Left lung (tissue), 10 donors: Measurements from ENCODE around the gene MCU. TPM values are rescaled to one million over a fixed set of nuclear protein-coding genes. Genes with fewer than 3 reads are reported as not detected.

Experiments
- ATAC-seq: fragments of 200-7000 bp; cut with Tn5 transposase; one replicate; pipeline ENCODE4 v1.9.1; 2020; ENCODE audit warnings: moderate library complexity
- DNase-seq, 4 donors: peaks; one replicate each; pipeline ENCODE4 v3.0.0-alpha.2; 2013 to 2020
- H3K27ac ChIP-seq, 2 donors: fragments of 200-600 bp; sonication (generic) in 1 of 2; one replicate each; pipeline versions ENCODE4 v1.5.0 to v1.8.0; 2020 to 2021
- H3K27me3 ChIP-seq, 2 donors: fragments of 200-600 bp; sonication (generic) in 1 of 2; one replicate each; pipeline versions ENCODE4 v1.5.0 to v1.8.0; 2020 to 2021
- H3K36me3 ChIP-seq, 2 donors: fragments of 200-600 bp; sonication (generic) in 1 of 2; one replicate each; pipeline versions ENCODE4 v1.5.0 to v1.8.0; 2020 to 2021
- H3K4me1 ChIP-seq, 2 donors: fragments of 200-600 bp; one replicate each; pipeline ENCODE4 v1.8.0; 2021
- H3K4me3 ChIP-seq, 2 donors: fragments of 200-600 bp; sonication (generic) in 1 of 2; one replicate each; pipeline versions ENCODE4 v1.5.0 to v1.8.0; 2020 to 2021; ENCODE audit warnings: mild to moderate bottlenecking in 1 of 2
- H3K9me3 ChIP-seq, 2 donors: fragments of 200-600 bp; sonication (generic) in 1 of 2; one replicate each; pipeline versions ENCODE4 v1.5.0 to v1.8.0; 2020 to 2021
- intact Hi-C, 2 donors: fragments of 100-400 bp; cut with DNase I; formaldehyde crosslinking; loops; one replicate each; pipeline versions ENCODE4 v1.11.2 to v1.14.2; 2022
- polyA plus RNA-seq, 6 donors: library from polyadenylated mRNA; unstranded; fragments of 120-200 nt; gene quantifications; one replicate each; pipeline ENCODE4 v1.2.1, GENCODE V29; 2013; ENCODE audit not compliant: insufficient read length in 6 of 6
- total RNA-seq, 2 donors: library from RNA; stranded (reverse); fragmentation: NEBNext Ultra II Directional; extraction: Animal tissue kit (Norgen Biotek cat#: 25700); gene quantifications; one replicate each; pipeline ENCODE4 v1.2.1, GENCODE V29; 2021
- TF ChIP-seq, protein P1 (sequence below), 2 donors: fragments of 200-600 bp; sonication (generic) in 1 of 2; IDR thresholded peaks; one replicate each; pipeline versions ENCODE4 v1.5.0 to v1.8.0; 2021; ENCODE audit warnings: antibody characterized with exemption in 2 of 2
- donor health status: DM: no; HTN: yes; CAD: no.
- donor health status: DM: no; HTN: no; CAD: no.

MCU gene
- total and polyA plus RNA-seq, 8 donors = 29.4 to 48.8 (median 38.6) TPM

- Histone ChIP-seq H3K4me3 (no peak overlapping the region), H3K27ac (no peak overlapping the region), H3K36me3 (no peaks in the 10 kb centered on the region), H3K9me3 (peaks cover 0 to 11% of the 10 kb centered on the region in 2 donors), H3K27me3 (no peaks in the 10 kb centered on the region), H3K4me1 (no peaks in the 10 kb centered on the region)
- DNase-seq (no peak), ATAC-seq (no peak)
- intact Hi-C loops = no loop called here
- TF ChIP-seq, protein P1, sequence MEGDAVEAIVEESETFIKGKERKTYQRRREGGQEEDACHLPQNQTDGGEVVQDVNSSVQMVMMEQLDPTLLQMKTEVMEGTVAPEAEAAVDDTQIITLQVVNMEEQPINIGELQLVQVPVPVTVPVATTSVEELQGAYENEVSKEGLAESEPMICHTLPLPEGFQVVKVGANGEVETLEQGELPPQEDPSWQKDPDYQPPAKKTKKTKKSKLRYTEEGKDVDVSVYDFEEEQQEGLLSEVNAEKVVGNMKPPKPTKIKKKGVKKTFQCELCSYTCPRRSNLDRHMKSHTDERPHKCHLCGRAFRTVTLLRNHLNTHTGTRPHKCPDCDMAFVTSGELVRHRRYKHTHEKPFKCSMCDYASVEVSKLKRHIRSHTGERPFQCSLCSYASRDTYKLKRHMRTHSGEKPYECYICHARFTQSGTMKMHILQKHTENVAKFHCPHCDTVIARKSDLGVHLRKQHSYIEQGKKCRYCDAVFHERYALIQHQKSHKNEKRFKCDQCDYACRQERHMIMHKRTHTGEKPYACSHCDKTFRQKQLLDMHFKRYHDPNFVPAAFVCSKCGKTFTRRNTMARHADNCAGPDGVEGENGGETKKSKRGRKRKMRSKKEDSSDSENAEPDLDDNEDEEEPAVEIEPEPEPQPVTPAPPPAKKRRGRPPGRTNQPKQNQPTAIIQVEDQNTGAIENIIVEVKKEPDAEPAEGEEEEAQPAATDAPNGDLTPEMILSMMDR (IDR thresholded peaks at IDR 0.05) = no peak
Measured at GRCh38 chr10:72925951-72926465, 234.1 kb downstream of the MCU start.

DNA sequence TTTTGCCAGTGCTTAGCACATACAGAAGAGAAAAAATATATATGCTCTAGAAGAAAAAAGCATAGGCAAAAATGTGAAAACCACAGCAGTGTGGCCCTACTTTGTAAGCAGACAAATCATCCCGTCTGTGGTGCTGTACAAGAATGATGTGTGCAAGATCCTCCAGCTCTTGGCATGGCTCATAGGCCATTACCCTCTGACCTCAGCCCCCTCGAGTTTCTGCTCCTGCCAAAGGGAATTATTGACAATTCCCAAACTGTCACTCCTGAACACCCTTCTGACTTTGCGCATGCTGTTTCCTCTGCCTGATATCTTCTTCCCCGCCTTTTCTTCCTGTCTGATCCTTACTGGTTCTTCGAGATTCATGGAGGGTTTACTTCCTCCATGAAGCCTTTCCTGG lies 235.5 kb downstream of the MCU start:
- DNase-seq = no peak
- H3K27ac ChIP-seq = no peak overlapping the region
- TF ChIP-seq, protein P1 (IDR thresholded peaks at IDR 0.05) = no peak
- H3K36me3 ChIP-seq = no peaks in the 10 kb centered on the region
- H3K27me3 ChIP-seq = no peaks in the 10 kb centered on the region
- intact Hi-C loops = no loop called here
- ATAC-seq = no peak
- H3K9me3 ChIP-seq = no peaks in the 10 kb centered on the region
- no peak overlapping the region for H3K4me3 ChIP-seq
- H3K4me1 ChIP-seq = no peaks in the 10 kb centered on the region

GRCh38 chr10:72928798-72929197 lies 236.9 kb downstream of the MCU start:
- Histone ChIP-seq H3K27me3 (no peaks in the 10 kb centered on the region), H3K4me3 (no peak overlapping the region), H3K27ac (no peak overlapping the region), H3K36me3 (no peaks in the 10 kb centered on the region), H3K4me1 (no peaks in the 10 kb centered on the region), H3K9me3 (no peaks in the 10 kb centered on the region)
- DNase-seq = no peak
- no peak for ATAC-seq
- TF ChIP-seq, protein P1 (IDR thresholded peaks at IDR 0.05) = no peak
- intact Hi-C loops = no loop called here

DNA sequence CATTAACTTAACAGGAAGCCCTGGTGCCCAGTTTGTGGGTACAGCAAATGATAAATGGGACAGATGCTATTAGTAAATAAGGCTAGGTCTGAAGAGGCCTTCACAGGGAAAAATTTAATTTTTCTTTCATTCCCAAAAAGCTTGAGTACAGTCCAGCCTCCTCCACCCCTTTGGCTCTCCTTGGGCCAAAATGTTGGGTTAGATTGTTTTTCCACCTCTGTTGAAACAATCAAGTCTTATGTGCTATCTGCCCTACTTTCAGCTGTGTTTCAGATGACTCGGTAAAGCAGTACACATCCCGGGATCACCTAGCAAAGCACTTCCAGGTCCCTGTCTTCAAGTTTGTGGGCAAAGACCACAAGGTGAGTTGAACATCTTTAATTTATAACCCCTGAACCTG lies 238.3 kb downstream of the MCU start:
- H3K27ac ChIP-seq = no peak overlapping the region
- TF ChIP-seq, protein P1 (IDR thresholded peaks at IDR 0.05) = no peak
- intact Hi-C loops = no loop called here
- no peaks in the 10 kb centered on the region for H3K36me3 ChIP-seq
- H3K4me3 ChIP-seq = no peak overlapping the region
- ATAC-seq = no peak
- H3K27me3 ChIP-seq = no peaks in the 10 kb centered on the region
- H3K9me3 ChIP-seq = no peaks in the 10 kb centered on the region
- H3K4me1 ChIP-seq = no peaks in the 10 kb centered on the region
- DNase-seq = no peak

GRCh38 chr10:72932259-72933015 lies 240.5 kb downstream of the MCU start:
- no peaks in the 10 kb centered on the region for H3K27me3 ChIP-seq
- TF ChIP-seq, protein P1 (IDR thresholded peaks at IDR 0.05) = no peak
- no peak overlapping the region for H3K27ac ChIP-seq
- no peaks in the 10 kb centered on the region for H3K9me3 ChIP-seq
- no peak overlapping the region for H3K4me3 ChIP-seq
- no peaks in the 10 kb centered on the region for H3K36me3 ChIP-seq
- intact Hi-C loops = no loop called here
- ATAC-seq (no peak), DNase-seq (peak in 1 of 4 donors; percentile 64)
- H3K4me1 ChIP-seq = no peaks in the 10 kb centered on the region
